GM12878 (cell line): ENCODE data around the gene PDSS1. TPM values are rescaled to one million over a fixed set of nuclear protein-coding genes. Genes with fewer than 3 reads are reported as not detected.

ENCODE experiments used
- BACH1 ChIP-seq: fragments of 450-650 bp; IDR thresholded peaks from 2 replicates; pipeline ENCODE4 v1.6.1; 2017; ENCODE audit warnings: mild to moderate bottlenecking, borderline replicate concordance
- BRCA1 ChIP-seq: IDR thresholded peaks from 2 replicates; pipeline ENCODE4 v1.6.1; 2011; ENCODE audit warnings: low read depth, low read length, improper control_type of control experiment
- CBX5 ChIP-seq: sonication (generic); IDR thresholded peaks from 2 replicates; pipeline ENCODE4 v1.6.1; 2016; ENCODE audit warnings: low read depth, moderate library complexity, mild to moderate bottlenecking, inconsistent platforms
- EP300 ChIP-seq, 2 experiments: fragments of 150-350 bp in 1 of 2; IDR thresholded peaks; 2 replicates each; pipeline ENCODE4 v1.6.1; 2011 to 2012; ENCODE audit warnings: low read depth in 2 of 2, low read length in 2 of 2, borderline replicate concordance in 1 of 2, improper control_type of control experiment in 1 of 2, inconsistent platforms in 1 of 2; ENCODE audit not compliant: control insufficient read depth in 1 of 2
- HDAC2 ChIP-seq: fragments of 200-600 bp; sonication (generic); IDR thresholded peaks from 2 replicates; pipeline ENCODE4 v1.6.1; 2017
- HDGF ChIP-seq: fragments of 450-650 bp; IDR thresholded peaks from 2 replicates; pipeline ENCODE4 v1.6.1; 2016; ENCODE audit warnings: antibody characterized with exemption
- KLF5 ChIP-seq: fragments of 450-650 bp; IDR thresholded peaks from 2 replicates; pipeline ENCODE4 v1.6.1; 2014; ENCODE audit warnings: mild to moderate bottlenecking; ENCODE audit not compliant: partially characterized antibody
- MEF2B ChIP-seq: fragments of 450-650 bp; IDR thresholded peaks from 2 replicates; pipeline ENCODE4 v1.6.1; 2018; ENCODE audit warnings: mild to moderate bottlenecking, moderate library complexity; ENCODE audit not compliant: partially characterized antibody, poor library complexity, severe bottlenecking
- MTA2 ChIP-seq: fragments of 450-650 bp; IDR thresholded peaks from 2 replicates; pipeline ENCODE4 v1.6.1; 2016; ENCODE audit warnings: low read depth, mild to moderate bottlenecking, moderate library complexity
- MYC ChIP-seq: IDR thresholded peaks from 2 replicates; pipeline ENCODE4 v1.6.1; 2011; ENCODE audit warnings: mild to moderate bottlenecking, low read length, moderate library complexity, inconsistent platforms; ENCODE audit not compliant: insufficient read depth, insufficient replicate concordance, insufficient read length, severe bottlenecking
- NBN ChIP-seq: fragments of 450-650 bp; IDR thresholded peaks from 2 replicates; pipeline ENCODE4 v1.6.1; 2016
- NFYB ChIP-seq: IDR thresholded peaks from 2 replicates; pipeline ENCODE4 v1.6.1; 2011; ENCODE audit warnings: low read depth, mild to moderate bottlenecking, low read length, improper control_type of control experiment, moderate library complexity; ENCODE audit not compliant: insufficient read depth
- NKRF ChIP-seq: fragments of 450-650 bp; conservative IDR thresholded peaks from 2 replicates; pipeline ENCODE4 v1.6.1; 2017; ENCODE audit warnings: mild to moderate bottlenecking, moderate library complexity
- NR2F1 ChIP-seq: fragments of 450-650 bp; conservative IDR thresholded peaks from 2 replicates; pipeline ENCODE4 v1.6.1; 2017; ENCODE audit warnings: mild to moderate bottlenecking
- PAX5 ChIP-seq: IDR thresholded peaks from 2 replicates; pipeline ENCODE4 v1.6.1; 2011; ENCODE audit warnings: low read depth, low read length, borderline replicate concordance
- PAX8 ChIP-seq: fragments of 450-650 bp; IDR thresholded peaks from 2 replicates; pipeline ENCODE4 v1.6.1; 2017; ENCODE audit warnings: mild to moderate bottlenecking, moderate library complexity
- PML ChIP-seq: IDR thresholded peaks from 2 replicates; pipeline ENCODE4 v1.6.1; 2012; ENCODE audit warnings: low read length, inconsistent platforms
- POLR2AphosphoS5 ChIP-seq: IDR thresholded peaks from 2 replicates; pipeline ENCODE4 v1.6.1; 2011; ENCODE audit warnings: mild to moderate bottlenecking, low read length, inconsistent platforms
- RAD21 ChIP-seq: IDR thresholded peaks from 2 replicates; pipeline ENCODE4 v1.6.1; 2011; ENCODE audit warnings: mild to moderate bottlenecking, low read depth, low read length, moderate library complexity; ENCODE audit not compliant: insufficient read depth
- RELB ChIP-seq: fragments of 450-650 bp; IDR thresholded peaks from 2 replicates; pipeline ENCODE4 v1.6.1; 2017; ENCODE audit warnings: low read depth, mild to moderate bottlenecking, moderate library complexity
- SIN3A ChIP-seq: IDR thresholded peaks from 2 replicates; pipeline ENCODE4 v1.6.1; 2012; ENCODE audit warnings: low read depth, low read length, improper control_type of control experiment
- SMAD1 ChIP-seq: fragments of 450-650 bp; IDR thresholded peaks from 2 replicates; pipeline ENCODE4 v1.6.1; 2018; ENCODE audit warnings: mild to moderate bottlenecking, low read depth; ENCODE audit not compliant: partially characterized antibody
- SMAD5 ChIP-seq: IDR thresholded peaks from 2 replicates; pipeline ENCODE4 v1.6.1; 2016; ENCODE audit warnings: antibody characterized with exemption, low read depth
- SPI1 ChIP-seq: IDR thresholded peaks from 2 replicates; pipeline ENCODE4 v1.6.1; 2011; ENCODE audit warnings: low read depth, mild to moderate bottlenecking, low read length, moderate library complexity, borderline replicate concordance; ENCODE audit not compliant: insufficient read depth
- STAT3 ChIP-seq: IDR thresholded peaks from 2 replicates; pipeline ENCODE4 v1.6.1; 2011; ENCODE audit warnings: low read depth, low read length, improper control_type of control experiment
- SUPT20H ChIP-seq: IDR thresholded peaks from 2 replicates; pipeline ENCODE4 v1.6.1; 2011; ENCODE audit warnings: low read depth, mild to moderate bottlenecking, low read length, moderate library complexity, borderline replicate concordance; ENCODE audit not compliant: control insufficient read depth
- TARDBP ChIP-seq: IDR thresholded peaks from 2 replicates; pipeline ENCODE4 v1.6.1; 2016; ENCODE audit warnings: borderline replicate concordance
- WRNIP1 ChIP-seq: IDR thresholded peaks from 2 replicates; pipeline ENCODE4 v1.6.1; 2011; ENCODE audit warnings: low read depth, low read length, improper control_type of control experiment, borderline replicate concordance
- ZZZ3 ChIP-seq: IDR thresholded peaks from 2 replicates; pipeline ENCODE4 v1.6.1; 2011; ENCODE audit warnings: low read depth; ENCODE audit not compliant: control insufficient read depth, insufficient read length
- polyA plus RNA-seq, 11 experiments: library from polyadenylated mRNA; depleted of rRNA in 4 of 11; unstranded in 6 of 11; stranded (reverse) in 5 of 11; fragments of >200 nt; fragmentation: Nextera tagmentation in 4 of 11; fragmentation: Illumina TruSeq in 1 of 11; extraction: Ambion mirVana in 4 of 11; extraction: Trizol in 1 of 11; gene quantifications; 1 replicate in 1 of 11; 2 replicates in 10 of 11; pipeline versions ENCODE4 v1.2.1 to v1.2.3, GENCODE V29; 2011 to 2016; ENCODE audit warnings: inconsistent platforms in 2 of 11, missing spikeins in 2 of 11, low read depth in 1 of 11
- total RNA-seq, 4 experiments: library from RNA; depleted of rRNA in 3 of 4; stranded (reverse); fragments of >200 nt in 3 of 4; fragmentation: Illumina TruSeq in 1 of 4; extraction: Trizol in 1 of 4; gene quantifications; 2 replicates each; pipeline versions ENCODE4 v1.2.1 to v1.2.3, GENCODE V29; 2013 to 2021

The PDSS1 gene
- total and polyA plus RNA-seq, 10 of the 15 experiments (the other 5 are each of a cell fraction or from before 2014, with no cell fraction given) = 12.2 to 48.2 (median 35.9) TPM

- TF ChIP-seq NKRF = peak; percentile 99
- no peak for TF ChIP-seq SMAD1
- no peak for TF ChIP-seq BRCA1
- TF ChIP-seq HDGF = no peak
- TF ChIP-seq PAX5 = peak; percentile 64; the same call in 1 of the 2 replicates
- peak; percentile 65 for TF ChIP-seq SMAD5
- TF ChIP-seq MEF2B = no peak
- TF ChIP-seq ZZZ3 = no peak
- TF ChIP-seq KLF5 = peak; percentile 78
- TF ChIP-seq BACH1 = peak; percentile 62; the same call in 1 of the 2 replicates
- no peak for TF ChIP-seq PAX8
- 0 out of 2 replicates have a peak, but pooled peaks have one; percentile 40 for TF ChIP-seq PML
- TF ChIP-seq SUPT20H = no peak
- no peak for TF ChIP-seq WRNIP1
- TF ChIP-seq STAT3 = no peak
- peak; percentile 46; the same call in 1 of the 2 replicates for TF ChIP-seq NBN
- peak; percentile 65 for TF ChIP-seq MYC
- no peak for TF ChIP-seq RAD21
- peak; percentile 68 for TF ChIP-seq SIN3A
- no peak for TF ChIP-seq NFYB
- TF ChIP-seq MTA2 = peak; percentile 76
- TF ChIP-seq EP300 (IDR thresholded peaks at IDR 0.05; ENCODE audit: borderline replicate concordance in 1 of 2, control insufficient read depth in 1 of 2, low read depth in 2 of 2, low read length in 2 of 2) = no peak
- peak; percentile 97 for TF ChIP-seq NR2F1
- peak; percentile 54; the same call in 1 of the 2 replicates for TF ChIP-seq RELB
- peak; percentile 84 for TF ChIP-seq POLR2AphosphoS5
- peak; percentile 71; the same call in 1 of the 2 replicates for TF ChIP-seq CBX5
- TF ChIP-seq HDAC2 = no peak
- TF ChIP-seq TARDBP = no peak; the same call in 1 of the 2 replicates
- TF ChIP-seq SPI1 = no peak
These were observed at the start of gene PDSS1 (continued) for GRCh38 chr10:26697163-26697921.
